Kidney (tissue), 14 donors: ENCODE measurements around the gene GIMAP4. TPM values are rescaled to one million over a fixed set of nuclear protein-coding genes. Genes with fewer than 3 reads are reported as not detected.

Experiments
- DNase-seq, 5 donors: peaks; one replicate each; pipeline ENCODE4 v3.0.0-alpha.2; 2013 to 2020
- FAIRE-seq: peaks from 2 replicates; lab custom pipeline; 2012; peaks lifted over from hg19 to GRCh38; lab: Jason Lieb, UNC
- H3K27ac ChIP-seq, 2 donors: one replicate each; pipeline ENCODE4 v1.7.0; 2013; ENCODE audit warnings: low read depth in 2 of 2, low read length in 2 of 2, inconsistent platforms in 1 of 2
- H3K27me3 ChIP-seq: one replicate; pipeline ENCODE4 v1.7.1; 2013; ENCODE audit warnings: low read length, inconsistent platforms; ENCODE audit not compliant: control insufficient read depth, insufficient read depth
- H3K36me3 ChIP-seq, 3 donors: one replicate each; pipeline versions ENCODE4 v1.7.0 to v1.7.1; 2013; ENCODE audit warnings: low read length in 3 of 3, control low read depth in 1 of 3, inconsistent platforms in 1 of 3; ENCODE audit not compliant: insufficient read depth in 3 of 3, control insufficient read depth in 2 of 3
- H3K4me1 ChIP-seq, 3 donors: one replicate each; pipeline versions ENCODE4 v1.7.0 to v1.7.1; 2013; ENCODE audit warnings: low read length in 3 of 3, inconsistent platforms in 1 of 3, low read depth in 1 of 3; ENCODE audit not compliant: control insufficient read depth in 2 of 3, insufficient read depth in 2 of 3
- H3K4me3 ChIP-seq, 3 donors: one replicate each; pipeline versions ENCODE4 v1.7.0 to v1.8.1; 2013; ENCODE audit warnings: low read length in 3 of 3, control low read depth in 1 of 3, inconsistent platforms in 1 of 3
- H3K9ac ChIP-seq, 3 donors: one replicate each; pipeline versions ENCODE4 v1.7.0 to v1.7.1; 2013; ENCODE audit warnings: low read length in 3 of 3, control low read depth in 1 of 3, inconsistent platforms in 1 of 3
- H3K9me3 ChIP-seq, 3 donors: one replicate each; pipeline versions ENCODE4 v1.7.0 to v1.7.1; 2013; ENCODE audit warnings: low read length in 3 of 3, control low read depth in 1 of 3, inconsistent platforms in 1 of 3; ENCODE audit not compliant: control insufficient read depth in 2 of 3, insufficient read depth in 1 of 3
- CTCF ChIP-seq: IDR thresholded peaks from 3 replicates; pipeline ENCODE4 v1.5.1; 2012; ENCODE audit warnings: mild to moderate bottlenecking, moderate library complexity, borderline replicate concordance; ENCODE audit not compliant: insufficient read depth; ENCODE audit errors: extremely low read depth
- intact Hi-C: fragments of 100-400 bp; cut with DNase I; formaldehyde crosslinking; loops from one replicate; pipeline ENCODE4 v1.11.1; 2022
- polyA plus RNA-seq: library from polyadenylated mRNA; stranded (reverse); fragments of 350-450 nt; fragmentation: Illumina TruSeq; extraction: RNeasy Lipid Tissue Mini Kit (QIAGEN cat#74804); gene quantifications from one replicate; pipeline ENCODE4 v1.2.3, GENCODE V29; 2014; ENCODE audit warnings: low read depth, low replicate concordance; ENCODE audit not compliant: insufficient read depth
- total RNA-seq: library from RNA; stranded (reverse); fragmentation: NEBNext Ultra II Directional; extraction: Animal tissue kit (Norgen Biotek cat#: 25700); gene quantifications from one replicate; pipeline ENCODE4 v1.2.1, GENCODE V29; 2021
- donor health status: control.
- donor health status: control.
- donor health status: control.
- donor health status: control.
- donor health status: control.
- donor health status: DM: yes; HTN: yes; CAD: no.
- donor health status: Normal renal cell carcinoma (clear cell type).

GIMAP4 gene
- total and polyA plus RNA-seq, 2 donors from 2014 or later, result 28.9 to 61.4 TPM

- H3K4me1 ChIP-seq, result no peaks in the 10 kb centered on the region
- TF ChIP-seq CTCF, result no peak
- DNase-seq, result no peak
- no peak overlapping the region for H3K27ac ChIP-seq
- H3K9me3 ChIP-seq, result peaks cover 0 to 2% (median 0%) of the 10 kb centered on the region in 3 donors
- no peaks in the 10 kb centered on the region for H3K36me3 ChIP-seq
- H3K27me3 ChIP-seq, result no peaks in the 10 kb centered on the region
- no peak overlapping the region for H3K9ac ChIP-seq
- no peak for FAIRE-seq
- intact Hi-C loops, result no loop called here
- no peak overlapping the region for H3K4me3 ChIP-seq
Observed at GRCh38 chr7:150556521-150557138, 10.6 kb upstream of the GIMAP4 start.

- no peak overlapping the region for H3K27ac ChIP-seq
- no peak for TF ChIP-seq CTCF
- intact Hi-C loops, result no loop called here
- FAIRE-seq (no peak), DNase-seq (no peak)
- no peaks in the 10 kb centered on the region for H3K27me3 ChIP-seq
- H3K9me3 ChIP-seq, result peaks cover 0 to 2% (median 0%) of the 10 kb centered on the region in 3 donors
- H3K4me3 ChIP-seq, result no peak overlapping the region
- H3K9ac ChIP-seq, result no peak overlapping the region
- H3K36me3 ChIP-seq, result no peaks in the 10 kb centered on the region
- H3K4me1 ChIP-seq, result no peaks in the 10 kb centered on the region
Observed at GRCh38 chr7:150560486-150560885, 6.7 kb upstream of the GIMAP4 start.

GRCh38 chr7:150562919-150563318 lies 4.3 kb upstream of the GIMAP4 start:
- DNase-seq (no peak), FAIRE-seq (no peak)
- Histone ChIP-seq H3K4me1 (no peaks in the 10 kb centered on the region), H3K9me3 (peaks cover 0 to 2% (median 0%) of the 10 kb centered on the region in 3 donors), H3K36me3 (no peaks in the 10 kb centered on the region), H3K27ac (no peak overlapping the region), H3K9ac (no peak overlapping the region), H3K4me3 (no peak overlapping the region), H3K27me3 (no peaks in the 10 kb centered on the region)
- TF ChIP-seq CTCF, result no peak
- intact Hi-C loops, result no loop called here

GRCh38 chr7:150564006-150564405 lies 3.2 kb upstream of the GIMAP4 start:
- Histone ChIP-seq H3K4me1 (no peaks in the 10 kb centered on the region), H3K27me3 (no peaks in the 10 kb centered on the region), H3K36me3 (no peaks in the 10 kb centered on the region), H3K4me3 (no peak overlapping the region), H3K9me3 (peaks cover 0 to 2% (median 0%) of the 10 kb centered on the region in 3 donors), H3K27ac (no peak overlapping the region), H3K9ac (no peak overlapping the region)
- intact Hi-C loops, result no loop called here
- no peak for TF ChIP-seq CTCF
- FAIRE-seq (no peak), DNase-seq (no peak)
